ENCODE results near the gene SDC1.

DNA sequence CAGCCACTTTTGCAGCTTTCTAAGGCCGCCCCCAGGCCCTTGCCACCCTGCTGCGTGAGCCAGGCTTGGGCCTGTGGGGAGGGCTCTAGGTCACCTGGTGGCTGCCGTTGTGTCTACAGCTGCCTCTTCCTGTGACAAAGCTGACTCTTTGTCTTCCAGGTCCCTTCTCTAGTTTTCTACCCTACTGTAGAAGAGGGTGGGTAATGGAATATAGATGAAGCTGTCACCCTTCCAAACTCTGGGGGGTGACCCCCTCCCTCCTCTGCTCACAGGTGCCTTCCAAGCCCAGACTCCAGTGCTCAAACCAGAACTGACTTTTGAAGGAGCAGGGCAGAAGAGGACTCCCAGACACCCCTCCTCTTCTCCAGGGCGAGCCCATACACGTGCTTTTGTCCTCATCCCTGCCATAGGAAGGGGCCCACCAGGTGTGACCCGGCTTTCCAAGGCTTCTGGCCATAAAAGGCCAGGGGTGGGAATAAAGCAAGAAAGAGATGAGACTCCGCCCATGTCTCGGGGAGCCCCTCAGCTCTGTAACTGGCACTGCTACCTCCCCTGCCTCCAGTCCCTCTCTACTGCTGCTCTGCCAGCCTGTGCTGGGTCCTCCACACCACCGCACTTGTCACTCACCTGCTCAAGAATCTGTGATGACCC lies 17.9 kb upstream of the SDC1 start:
- TF ChIP-seq, protein P1, sequence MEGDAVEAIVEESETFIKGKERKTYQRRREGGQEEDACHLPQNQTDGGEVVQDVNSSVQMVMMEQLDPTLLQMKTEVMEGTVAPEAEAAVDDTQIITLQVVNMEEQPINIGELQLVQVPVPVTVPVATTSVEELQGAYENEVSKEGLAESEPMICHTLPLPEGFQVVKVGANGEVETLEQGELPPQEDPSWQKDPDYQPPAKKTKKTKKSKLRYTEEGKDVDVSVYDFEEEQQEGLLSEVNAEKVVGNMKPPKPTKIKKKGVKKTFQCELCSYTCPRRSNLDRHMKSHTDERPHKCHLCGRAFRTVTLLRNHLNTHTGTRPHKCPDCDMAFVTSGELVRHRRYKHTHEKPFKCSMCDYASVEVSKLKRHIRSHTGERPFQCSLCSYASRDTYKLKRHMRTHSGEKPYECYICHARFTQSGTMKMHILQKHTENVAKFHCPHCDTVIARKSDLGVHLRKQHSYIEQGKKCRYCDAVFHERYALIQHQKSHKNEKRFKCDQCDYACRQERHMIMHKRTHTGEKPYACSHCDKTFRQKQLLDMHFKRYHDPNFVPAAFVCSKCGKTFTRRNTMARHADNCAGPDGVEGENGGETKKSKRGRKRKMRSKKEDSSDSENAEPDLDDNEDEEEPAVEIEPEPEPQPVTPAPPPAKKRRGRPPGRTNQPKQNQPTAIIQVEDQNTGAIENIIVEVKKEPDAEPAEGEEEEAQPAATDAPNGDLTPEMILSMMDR (IDR thresholded peaks at IDR 0.05; ENCODE audit: insufficient read depth, low read depth, low read length): no peak
- no peak for TF ChIP-seq EZH2 (IDR thresholded peaks at IDR 0.05; ENCODE audit: insufficient read depth, low read length)

All from astrocyte (in vitro differentiated cells and primary cell).